B cell (primary cell): ENCODE data around the gene TMEM30B. TPM values are rescaled to one million over a fixed set of nuclear protein-coding genes. Genes with fewer than 3 reads are reported as not detected.

ENCODE experiments used
- ATAC-seq: fragments of 200-7000 bp; cut with Tn5 transposase; one replicate; pipeline ENCODE4 v1.10.0; 2021; ENCODE audit warnings: low read depth, mild to moderate bottlenecking, moderate number of reproducible peaks, moderate library complexity
- CTCF ChIA-PET: fragments of 350-600 bp; sonication (Branson Sonifier 250); formaldehyde crosslinking; loops from one replicate; lab custom pipeline; 2021; ENCODE audit warnings: antibody characterized with exemption, inconsistent platforms; lab: Charles Lee
- POLR2A ChIA-PET: fragments of 350-600 bp; sonication (Branson Sonifier 250); formaldehyde crosslinking; loops from one replicate; lab custom pipeline; 2021; ENCODE audit warnings: antibody characterized with exemption; lab: Charles Lee
- DNase-seq: peaks from one replicate; pipeline ENCODE4 v3.0.0; 2013
- H2AFZ ChIP-seq: 2 replicates; pipeline ENCODE4 v1.6.1; 2012; ENCODE audit warnings: mild to moderate bottlenecking, low read depth, low read length; ENCODE audit not compliant: insufficient read depth, poor library complexity, severe bottlenecking
- H3K27ac ChIP-seq, 2 donors: 1 replicate in 1 of 2; 2 replicates in 1 of 2; pipeline ENCODE4 v1.5.1; 2012 to 2013; ENCODE audit warnings: low read length in 2 of 2, mild to moderate bottlenecking in 2 of 2, moderate library complexity in 1 of 2
- H3K27me3 ChIP-seq, 4 experiments: fragments of 200-600 bp in 1 of 4; sonication (generic) in 1 of 4; replicated peaks in 1 of 4; 1 replicate in 2 of 4; 2 replicates in 2 of 4; pipeline versions ENCODE4 v1.6.1 to v1.7.0; 2013 to 2016; ENCODE audit warnings: low read length in 3 of 4, mild to moderate bottlenecking in 2 of 4, mixed read lengths in 1 of 4, moderate library complexity in 1 of 4; ENCODE audit not compliant: insufficient read depth in 4 of 4, control insufficient read depth in 3 of 4; ENCODE audit errors: control extremely low read depth in 1 of 4
- H3K36me3 ChIP-seq, 2 experiments: replicated peaks in 1 of 2; 1 replicate in 1 of 2; 2 replicates in 1 of 2; pipeline versions ENCODE4 v1.6.1 to v1.7.1; 2013; ENCODE audit warnings: low read length in 1 of 2; ENCODE audit not compliant: insufficient read depth in 2 of 2, control insufficient read depth in 1 of 2; ENCODE audit errors: control extremely low read depth in 1 of 2, extremely low read depth in 1 of 2
- H3K4me1 ChIP-seq, 2 donors: fragments of 200-600 bp in 1 of 2; sonication (generic) in 1 of 2; 1 replicate in 1 of 2; 2 replicates in 1 of 2; pipeline versions ENCODE4 v1.5.1 to v1.6.1; 2013 to 2017; ENCODE audit warnings: low read length in 2 of 2; ENCODE audit not compliant: control insufficient read depth in 2 of 2, insufficient read depth in 2 of 2
- H3K4me2 ChIP-seq: replicated peaks from 2 replicates; pipeline ENCODE3; 2012; ENCODE audit warnings: mild to moderate bottlenecking, low read depth, low read length; ENCODE audit not compliant: poor library complexity, severe bottlenecking
- H3K4me3 ChIP-seq, 5 experiments: fragments of 200-600 bp in 1 of 5; sonication (generic) in 1 of 5; 1 replicate in 3 of 5; 2 replicates in 2 of 5; pipeline versions ENCODE4 v1.5.1 to v1.7.0; 2011 to 2016; ENCODE audit warnings: low read length in 4 of 5, mild to moderate bottlenecking in 4 of 5, low read depth in 2 of 5, control low read depth in 1 of 5, moderate library complexity in 1 of 5; ENCODE audit not compliant: insufficient read depth in 1 of 5; ENCODE audit errors: control extremely low read depth in 1 of 5, extremely low read depth in 1 of 5
- H3K79me2 ChIP-seq: fragments of 200-600 bp; sonication (generic); one replicate; pipeline ENCODE4 v1.6.0; 2016; ENCODE audit warnings: low read length; ENCODE audit not compliant: control insufficient read depth, insufficient read depth
- H3K9ac ChIP-seq: fragments of 200-600 bp; sonication (generic); 2 replicates; pipeline ENCODE4 v1.6.1; 2017; ENCODE audit warnings: mild to moderate bottlenecking, low read length, moderate library complexity
- H3K9me3 ChIP-seq, 3 donors: one replicate each; pipeline versions ENCODE4 v1.6.1 to v1.7.1; 2013; ENCODE audit warnings: low read length in 2 of 3; ENCODE audit not compliant: control insufficient read depth in 2 of 3, insufficient read depth in 1 of 3; ENCODE audit errors: control extremely low read depth in 1 of 3
- H4K20me1 ChIP-seq: 2 replicates; pipeline ENCODE4 v1.6.0; 2012; ENCODE audit warnings: mild to moderate bottlenecking, low read length; ENCODE audit not compliant: insufficient read depth, control insufficient read depth, poor library complexity, severe bottlenecking
- H3K27ac Mint-ChIP-seq: one replicate; pipeline ENCODE4 v1.8.0; 2021; ENCODE audit warnings: mixed read lengths
- H3K27me3 Mint-ChIP-seq: one replicate; pipeline ENCODE4 v1.8.0; 2021; ENCODE audit warnings: mixed read lengths
- H3K4me1 Mint-ChIP-seq: one replicate; pipeline ENCODE4 v1.8.0; 2021; ENCODE audit warnings: mixed read lengths
- H3K4me3 Mint-ChIP-seq: one replicate; pipeline ENCODE4 v1.8.0; 2021; ENCODE audit warnings: mixed read lengths
- H3K9me3 Mint-ChIP-seq: one replicate; pipeline ENCODE4 v1.8.0; 2022; ENCODE audit warnings: mixed read lengths; ENCODE audit not compliant: insufficient read depth
- EZH2 ChIP-seq: IDR thresholded peaks from 2 replicates; pipeline ENCODE4 v1.6.1; 2012; ENCODE audit warnings: borderline replicate concordance, low read depth, mild to moderate bottlenecking, moderate library complexity, low read length; ENCODE audit not compliant: insufficient read depth, poor library complexity, severe bottlenecking
- WGBS: methylation state at CpG from one replicate; pipeline ENCODE4 v1.1.5; 2013; ENCODE audit warnings: missing lambda C conversion rate; ENCODE audit not compliant: insufficient coverage; 5-methylcytosine and 5-hydroxymethylcytosine counted together
- intact Hi-C: fragments of 100-400 bp; cut with micrococcal nuclease; formaldehyde crosslinking; loops from one replicate; pipeline ENCODE4 v1.10.0; 2022
- polyA plus RNA-seq: library from polyadenylated mRNA; depleted of rRNA; stranded (reverse); fragments of >200 nt; gene quantifications from 2 replicates; pipeline ENCODE4 v1.2.3, GENCODE V29; 2012
- total RNA-seq, 2 donors: library from RNA; stranded (reverse); fragments of 120-200 nt in 1 of 2; gene quantifications; 1 replicate in 1 of 2; 2 replicates in 1 of 2; pipeline versions ENCODE4 v1.2.3 to v1.2.4, GENCODE V29; 2013 to 2022
- TF ChIP-seq, protein P1 (sequence below): fragments of 200-600 bp; IDR thresholded peaks from one replicate; pipeline ENCODE4 v1.8.0; 2022; ENCODE audit warnings: antibody characterized with exemption, mild to moderate bottlenecking

TMEM30B gene
- total and polyA plus RNA-seq, 2 donors (not counting 1 experiment from before 2014, with no cell fraction given): 0.19 to 0.20 TPM

DNA sequence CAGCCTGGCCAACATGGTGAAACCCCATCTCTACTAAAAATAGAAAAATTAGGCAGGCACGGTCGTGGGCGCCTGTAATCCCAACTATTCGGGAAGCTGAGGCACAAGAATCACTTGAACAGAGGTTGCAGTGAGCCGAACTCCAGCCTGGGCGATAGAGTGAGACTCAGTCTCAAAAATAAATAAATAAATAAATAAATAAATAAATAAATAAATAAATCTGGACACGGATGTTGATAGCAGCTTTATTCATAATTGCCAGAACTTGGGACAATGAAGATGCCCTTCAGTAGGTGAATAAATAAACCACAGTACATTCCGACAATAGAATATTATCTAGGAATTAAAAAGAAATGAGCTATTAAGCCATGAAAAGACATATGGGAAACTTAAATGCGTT, 31.1 kb downstream of the TMEM30B start:
- Mint-ChIP-seq H3K27me3 (peaks cover 17% of the 10 kb centered on the region), H3K27ac (no peak overlapping the region), H3K4me1 (peaks cover 10% of the 10 kb centered on the region), H3K9me3 (no peaks in the 10 kb centered on the region), H3K4me3 (no peak overlapping the region)
- H3K27ac ChIP-seq: no peak overlapping the region
- no peaks in the 10 kb centered on the region for H3K79me2 ChIP-seq
- no peaks in the 10 kb centered on the region for H4K20me1 ChIP-seq
- no peak for TF ChIP-seq EZH2
- TF ChIP-seq, protein P1, sequence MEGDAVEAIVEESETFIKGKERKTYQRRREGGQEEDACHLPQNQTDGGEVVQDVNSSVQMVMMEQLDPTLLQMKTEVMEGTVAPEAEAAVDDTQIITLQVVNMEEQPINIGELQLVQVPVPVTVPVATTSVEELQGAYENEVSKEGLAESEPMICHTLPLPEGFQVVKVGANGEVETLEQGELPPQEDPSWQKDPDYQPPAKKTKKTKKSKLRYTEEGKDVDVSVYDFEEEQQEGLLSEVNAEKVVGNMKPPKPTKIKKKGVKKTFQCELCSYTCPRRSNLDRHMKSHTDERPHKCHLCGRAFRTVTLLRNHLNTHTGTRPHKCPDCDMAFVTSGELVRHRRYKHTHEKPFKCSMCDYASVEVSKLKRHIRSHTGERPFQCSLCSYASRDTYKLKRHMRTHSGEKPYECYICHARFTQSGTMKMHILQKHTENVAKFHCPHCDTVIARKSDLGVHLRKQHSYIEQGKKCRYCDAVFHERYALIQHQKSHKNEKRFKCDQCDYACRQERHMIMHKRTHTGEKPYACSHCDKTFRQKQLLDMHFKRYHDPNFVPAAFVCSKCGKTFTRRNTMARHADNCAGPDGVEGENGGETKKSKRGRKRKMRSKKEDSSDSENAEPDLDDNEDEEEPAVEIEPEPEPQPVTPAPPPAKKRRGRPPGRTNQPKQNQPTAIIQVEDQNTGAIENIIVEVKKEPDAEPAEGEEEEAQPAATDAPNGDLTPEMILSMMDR: no peak
- H3K4me1 ChIP-seq: peaks cover 3 to 7% of the 10 kb centered on the region in 2 donors
- H3K4me2 ChIP-seq: no peak overlapping the region
- POLR2A ChIA-PET: no interaction called here
- no peak overlapping the region for H3K9ac ChIP-seq
- no peak overlapping the region for H2AFZ ChIP-seq
- no peaks in the 10 kb centered on the region for H3K9me3 ChIP-seq
- intact Hi-C loops: loop anchor here (5.0 kb wide), 2 partner anchors 918 to 1093 kb away; no protein-coding TSS in a partner anchor
- no peak overlapping the region for H3K4me3 ChIP-seq
- WGBS: 33% methylated on average over 1 of the region's 9 CpGs
- H3K36me3 ChIP-seq: no peaks in the 10 kb centered on the region
- no peak for DNase-seq
- H3K27me3 ChIP-seq: peaks cover 0 to 7% (median 0%) of the 10 kb centered on the region in 4 experiments
- no peak for ATAC-seq
- CTCF ChIA-PET: interaction anchor here (0.6 to 6.7 kb wide), 3 partner anchors 58 to 900 kb away, joined by 3 to 82 read pairs (median 62); no protein-coding TSS in a partner anchor

DNA sequence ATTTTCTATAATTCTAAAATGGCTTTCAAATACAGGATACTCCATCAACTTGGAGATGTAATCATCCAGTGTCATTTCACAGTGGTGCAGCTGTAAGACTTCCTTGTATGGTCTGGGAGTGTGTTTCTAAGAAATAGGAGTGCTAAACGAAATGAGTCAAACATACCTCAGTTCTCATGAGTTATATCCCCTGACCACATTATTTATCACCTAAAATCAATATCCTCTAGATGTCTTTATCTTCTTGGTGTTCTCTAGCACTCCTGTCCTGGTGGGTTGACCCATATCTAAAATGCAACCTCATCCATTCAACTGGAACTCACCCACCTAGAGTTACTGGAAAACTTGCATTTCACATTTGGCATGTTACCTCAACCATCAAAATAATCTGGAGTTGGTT, 33.2 kb downstream of the TMEM30B start:
- Histone ChIP-seq H3K27ac (no peak overlapping the region), H3K27me3 (peaks cover 0 to 3% (median 0%) of the 10 kb centered on the region in 4 experiments), H3K9ac (no peak overlapping the region), H2AFZ (no peak overlapping the region), H3K36me3 (no peaks in the 10 kb centered on the region), H3K4me2 (no peak overlapping the region), H3K79me2 (no peaks in the 10 kb centered on the region), H3K4me1 (no peaks in the 10 kb centered on the region), H3K4me3 (no peak overlapping the region), H3K9me3 (no peaks in the 10 kb centered on the region), H4K20me1 (no peaks in the 10 kb centered on the region)
- intact Hi-C loops: no loop called here
- no CpG with 5 or more reads among the region's 1 CpG for WGBS
- no peaks in the 10 kb centered on the region for H3K9me3 Mint-ChIP-seq
- ChIA-PET CTCF (interaction anchor here (1.4 to 1.8 kb wide), 2 partner anchors 8 to 624 kb away, joined by 3 to 5 read pairs; no protein-coding TSS in a partner anchor), POLR2A (no interaction called here)
- ATAC-seq (no peak), DNase-seq (no peak)
- H3K4me1 Mint-ChIP-seq: peaks cover 4% of the 10 kb centered on the region
- TF ChIP-seq, protein P1: no peak
- TF ChIP-seq EZH2: no peak
- H3K4me3 Mint-ChIP-seq: no peak overlapping the region
- peaks cover 13% of the 10 kb centered on the region for H3K27me3 Mint-ChIP-seq
- H3K27ac Mint-ChIP-seq: no peak overlapping the region
